ENCODE measurements around the gene FBXO10.

FBXO10 gene

DNA sequence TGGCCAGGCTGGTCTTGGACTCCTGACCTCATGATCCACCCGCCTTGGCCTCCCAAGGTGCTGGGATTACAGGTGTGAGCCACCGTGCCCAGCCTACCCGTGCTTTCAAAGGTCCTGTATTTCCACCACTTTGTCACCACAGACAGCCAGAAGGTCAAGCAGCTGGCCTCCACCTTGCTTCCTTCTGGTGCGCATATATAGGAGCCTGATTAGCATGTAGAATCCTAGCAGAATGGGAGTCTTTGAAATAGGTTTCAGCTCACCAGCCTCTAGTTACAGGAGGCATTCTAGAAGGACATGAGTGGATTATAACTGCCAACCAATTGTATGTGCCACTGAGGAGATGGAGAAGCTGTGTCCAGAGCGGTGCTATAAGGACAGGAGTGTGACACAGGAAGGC lies 71.6 kb downstream of the FBXO10 start:
- DNase-seq (ENCODE audit: low read depth, low spot score): no peak
- TF ChIP-seq CTCF (IDR thresholded peaks at IDR 0.05; ENCODE audit: low read depth, low read length): no peak
- no peak overlapping the region for H3K4me3 ChIP-seq (ENCODE audit: low read depth, low read length)
- in situ Hi-C loops (cut with HindIII; ENCODE audit: low sequenced_read_pairs): no loop called here

DNA sequence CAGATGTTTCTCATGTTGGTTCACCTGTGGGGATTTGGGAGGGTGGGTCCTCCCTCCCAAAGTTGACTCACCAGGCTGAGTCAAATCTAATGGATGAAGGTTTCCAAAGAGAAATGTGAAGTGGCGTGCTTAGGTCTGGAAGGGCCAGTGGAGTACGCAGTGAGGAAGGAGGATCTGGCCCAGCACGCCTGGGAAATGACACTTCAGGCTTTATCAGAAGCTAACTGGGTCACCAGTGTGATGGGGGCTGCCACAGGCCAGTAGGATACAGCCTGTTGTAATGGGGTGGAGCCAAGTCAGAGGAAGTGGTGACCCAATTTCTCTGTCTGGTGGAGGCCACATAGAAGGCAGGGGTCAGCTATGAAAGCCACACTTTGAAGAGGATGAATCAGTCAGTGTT lies 72.4 kb downstream of the FBXO10 start:
- H3K4me3 ChIP-seq (ENCODE audit: low read depth, low read length): no peak overlapping the region
- in situ Hi-C loops (cut with HindIII; ENCODE audit: low sequenced_read_pairs): no loop called here
- no peak for TF ChIP-seq CTCF (IDR thresholded peaks at IDR 0.05; ENCODE audit: low read depth, low read length)
- no peak for DNase-seq (ENCODE audit: low read depth, low spot score)

DNA sequence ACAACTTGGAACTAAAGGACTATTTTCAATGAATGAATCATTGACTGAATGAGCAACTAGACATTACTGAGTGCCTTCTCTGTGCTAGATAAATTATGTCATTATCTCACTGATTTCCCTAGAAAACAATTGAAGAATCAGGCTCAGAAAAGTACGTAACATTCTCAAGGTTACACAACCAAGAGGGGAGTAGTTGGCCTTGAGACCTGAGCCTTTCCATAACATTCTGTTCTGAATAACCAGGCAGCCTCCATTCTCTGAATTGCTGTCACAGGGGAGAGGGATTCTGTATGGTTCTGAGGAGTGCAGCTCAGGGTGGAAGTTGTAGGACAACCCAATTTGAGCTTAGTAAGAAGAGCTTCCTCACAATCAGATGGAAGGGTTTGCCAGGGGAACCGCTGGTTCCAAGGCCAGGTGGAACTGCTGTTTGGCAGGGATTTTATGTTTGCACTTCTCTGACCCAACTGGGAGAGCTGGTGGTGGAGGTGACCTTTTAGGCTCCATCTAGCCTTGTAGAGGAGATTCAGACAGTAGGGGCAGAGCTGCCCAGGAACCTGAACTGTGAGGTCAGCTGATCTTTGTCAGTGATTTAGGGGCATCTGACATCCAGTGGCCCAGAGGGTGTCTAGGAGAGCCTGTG lies 74.1 kb downstream of the FBXO10 start:
- H3K4me3 ChIP-seq (ENCODE audit: low read depth, low read length): no peak overlapping the region
- TF ChIP-seq CTCF (IDR thresholded peaks at IDR 0.05; ENCODE audit: low read depth, low read length): no peak
- in situ Hi-C loops (cut with HindIII; ENCODE audit: low sequenced_read_pairs): no loop called here
- DNase-seq (ENCODE audit: low read depth, low spot score): no peak

DNA sequence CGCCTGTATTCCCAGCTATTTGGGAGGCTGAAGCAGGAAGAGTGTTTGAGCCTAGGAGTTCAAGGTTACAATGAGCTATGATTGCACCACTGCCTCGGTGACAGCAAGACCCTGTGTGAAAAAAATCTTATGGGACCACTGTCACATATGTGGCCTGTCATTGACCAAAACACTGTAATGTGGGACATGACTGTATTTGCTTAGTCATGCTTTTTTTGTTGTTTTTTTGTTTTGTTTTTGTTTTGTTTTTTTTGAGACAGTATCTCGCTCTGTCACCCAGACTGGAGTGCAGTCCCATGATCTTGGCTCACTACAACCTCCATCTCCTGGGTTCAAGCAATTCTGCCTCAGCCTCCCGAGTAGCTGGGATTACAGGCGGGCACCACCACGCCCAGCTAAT lies 76.9 kb downstream of the FBXO10 start:
- DNase-seq (ENCODE audit: low read depth, low spot score): no peak
- no peak overlapping the region for H3K4me3 ChIP-seq (ENCODE audit: low read depth, low read length)
- in situ Hi-C loops (cut with HindIII; ENCODE audit: low sequenced_read_pairs): no loop called here
- TF ChIP-seq CTCF (IDR thresholded peaks at IDR 0.05; ENCODE audit: low read depth, low read length): no peak

DNA sequence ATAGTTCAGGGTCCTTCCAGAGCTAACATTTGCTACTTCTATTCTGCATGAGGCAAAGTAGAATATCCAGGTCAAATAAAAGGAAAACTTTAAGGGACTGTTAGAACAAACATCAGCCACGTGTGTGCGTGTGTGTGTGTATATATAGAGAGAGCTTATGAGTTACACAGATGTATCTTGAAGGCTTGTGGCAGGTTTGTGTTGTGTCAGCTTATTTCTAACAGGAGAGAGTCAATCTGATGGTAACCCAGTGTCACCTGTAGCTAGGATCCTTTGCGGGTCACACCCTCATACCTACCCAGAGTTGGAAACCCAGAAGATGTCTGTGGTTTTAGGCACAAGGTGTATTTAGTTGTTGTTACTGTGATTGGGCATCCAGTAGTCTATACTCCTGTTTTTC lies 77.7 kb downstream of the FBXO10 start:
- no peak overlapping the region for H3K4me3 ChIP-seq (ENCODE audit: low read depth, low read length)
- DNase-seq (ENCODE audit: low read depth, low spot score): no peak
- in situ Hi-C loops (cut with HindIII; ENCODE audit: low sequenced_read_pairs): no loop called here
- no peak for TF ChIP-seq CTCF (IDR thresholded peaks at IDR 0.05; ENCODE audit: low read depth, low read length)

DNA sequence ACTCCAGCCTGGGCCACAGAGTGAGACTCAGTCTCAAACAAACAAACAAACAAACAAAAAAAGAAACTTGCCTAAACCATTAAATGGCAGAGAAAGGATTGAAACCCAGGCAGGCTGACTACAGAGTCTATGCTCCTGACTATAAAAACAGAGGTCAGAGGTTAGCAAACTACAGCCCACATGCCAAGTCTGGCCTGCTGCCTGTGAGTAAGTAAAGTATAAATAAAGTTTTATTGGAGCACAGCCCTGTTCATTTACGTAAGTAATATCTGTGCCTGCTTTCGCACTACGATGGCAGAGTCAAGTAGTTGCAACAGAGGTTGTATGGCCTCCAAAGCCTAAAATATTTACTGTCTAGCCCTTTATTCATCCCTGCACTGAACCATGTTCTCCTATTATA lies 78.9 kb downstream of the FBXO10 start:
- TF ChIP-seq CTCF (IDR thresholded peaks at IDR 0.05; ENCODE audit: low read depth, low read length): no peak
- in situ Hi-C loops (cut with HindIII; ENCODE audit: low sequenced_read_pairs): no loop called here
- no peak for DNase-seq (ENCODE audit: low read depth, low spot score)

GRCh38 chr9:37496020-37496419 lies 80.2 kb downstream of the FBXO10 start:
- in situ Hi-C loops (cut with HindIII; ENCODE audit: low sequenced_read_pairs): no loop called here
- TF ChIP-seq CTCF (IDR thresholded peaks at IDR 0.05; ENCODE audit: low read depth, low read length): no peak
- H3K4me3 ChIP-seq (ENCODE audit: low read depth, low read length): no peak overlapping the region
- no peak for DNase-seq (ENCODE audit: low read depth, low spot score)

More for the DNA sequence above, 78.9 kb downstream of the FBXO10 start:
- no peak overlapping the region for H3K4me3 ChIP-seq (ENCODE audit: low read depth, low read length)
